Aorta (tissue), 5 donors: ENCODE data around the gene FBXW5. TPM values are rescaled to one million over a fixed set of nuclear protein-coding genes. Genes with fewer than 3 reads are reported as not detected.

Source experiments
- ATAC-seq: fragments of 200-7000 bp; cut with Tn5 transposase; one replicate; pipeline ENCODE4 v1.9.1; 2022; ENCODE audit warnings: moderate library complexity; ENCODE audit not compliant: low FRiP score
- DNase-seq, 2 donors: peaks; one replicate each; pipeline ENCODE4 v3.0.0-alpha.2; 2020
- H3K27ac ChIP-seq, 2 donors: one replicate each; pipeline ENCODE4 v1.5.1; 2013; ENCODE audit warnings: low read length in 2 of 2, mild to moderate bottlenecking in 2 of 2, moderate library complexity in 2 of 2, control low read depth in 1 of 2, inconsistent platforms in 1 of 2, low read depth in 1 of 2
- H3K27me3 ChIP-seq, 2 donors: one replicate each; pipeline ENCODE4 v1.6.1; 2013; ENCODE audit warnings: control low read depth in 1 of 2, low read length in 1 of 2, mild to moderate bottlenecking in 1 of 2, moderate library complexity in 1 of 2; ENCODE audit not compliant: insufficient read depth in 2 of 2, control insufficient read depth in 1 of 2
- H3K36me3 ChIP-seq, 2 donors: one replicate each; pipeline ENCODE4 v1.6.1; 2013; ENCODE audit warnings: control low read depth in 1 of 2, low read length in 1 of 2, mild to moderate bottlenecking in 1 of 2; ENCODE audit not compliant: insufficient read depth in 2 of 2, control insufficient read depth in 1 of 2
- H3K4me1 ChIP-seq, 2 donors: one replicate each; pipeline ENCODE4 v1.6.1; 2013; ENCODE audit warnings: low read length in 2 of 2, control low read depth in 1 of 2, mild to moderate bottlenecking in 1 of 2, moderate library complexity in 1 of 2; ENCODE audit not compliant: insufficient read depth in 2 of 2, control insufficient read depth in 1 of 2
- H3K4me3 ChIP-seq, 2 donors: one replicate each; pipeline ENCODE4 v1.5.1; 2013; ENCODE audit warnings: low read length in 2 of 2, control low read depth in 1 of 2, mild to moderate bottlenecking in 1 of 2
- H3K9me3 ChIP-seq: one replicate; pipeline ENCODE4 v1.6.1; 2013; ENCODE audit warnings: mild to moderate bottlenecking, low read length; ENCODE audit not compliant: control insufficient read depth
- WGBS, 2 donors: extraction: QIAGEN DNeasy Blood & Tissue Kit; methylation state at CpG; one replicate each; pipeline ENCODE4 v1.1.7; 2013; 5-methylcytosine and 5-hydroxymethylcytosine counted together
- intact Hi-C, 2 donors: fragments of 100-400 bp; cut with DNase I; formaldehyde crosslinking; loops; one replicate each; pipeline versions ENCODE4 v1.14.2 to v1.15.0; 2022
- polyA plus RNA-seq, 2 donors: library from polyadenylated mRNA; stranded (reverse); fragments of 200-250 nt; gene quantifications; one replicate each; pipeline ENCODE4 v1.2.3, GENCODE V29; 2013
- total RNA-seq, 2 donors: library from RNA; stranded (reverse); fragmentation: NEBNext Ultra II Directional; extraction: Animal tissue kit (Norgen Biotek cat#: 25700); gene quantifications; one replicate each; pipeline ENCODE4 v1.2.1, GENCODE V29; 2021
- donor health status: healthy with polysubstance abuse.
- donor health status: Bipolar disorder and iron deficiency.
- donor health status: DM: no; HTN: no; CAD: no.
- donor health status: DM: no; HTN: no; CAD: no.
- donor health status: DM: yes; HTN: yes; CAD: no.

FBXW5 gene
- total and polyA plus RNA-seq, 4 donors, result 92.5 to 191 (median 109) TPM

DNA sequence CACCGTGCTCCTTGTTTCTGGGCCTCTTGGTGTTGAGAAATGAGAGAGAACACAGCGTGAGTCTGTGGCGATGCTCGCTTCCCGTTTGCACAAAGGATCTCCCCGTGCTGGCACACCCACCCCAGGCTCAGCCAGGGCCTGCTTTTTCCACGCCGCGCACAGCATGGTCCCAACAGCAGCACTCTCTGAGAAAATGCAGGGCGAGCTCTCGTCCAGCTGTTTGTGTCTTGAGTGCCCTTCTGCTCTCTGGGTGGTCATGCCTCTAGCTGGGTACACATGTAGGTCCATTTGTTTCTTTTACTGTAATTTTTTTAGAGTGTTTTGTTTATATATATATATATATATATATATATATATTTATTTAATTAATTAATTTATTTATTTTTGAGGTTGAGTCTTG is 26.6 kb downstream of the FBXW5 start:
- H3K36me3 ChIP-seq, result peaks cover 0 to 2% of the 10 kb centered on the region in 2 donors
- 84 to 86% methylated on average over 11 of the region's 11 CpGs for WGBS, 2 donors

DNA sequence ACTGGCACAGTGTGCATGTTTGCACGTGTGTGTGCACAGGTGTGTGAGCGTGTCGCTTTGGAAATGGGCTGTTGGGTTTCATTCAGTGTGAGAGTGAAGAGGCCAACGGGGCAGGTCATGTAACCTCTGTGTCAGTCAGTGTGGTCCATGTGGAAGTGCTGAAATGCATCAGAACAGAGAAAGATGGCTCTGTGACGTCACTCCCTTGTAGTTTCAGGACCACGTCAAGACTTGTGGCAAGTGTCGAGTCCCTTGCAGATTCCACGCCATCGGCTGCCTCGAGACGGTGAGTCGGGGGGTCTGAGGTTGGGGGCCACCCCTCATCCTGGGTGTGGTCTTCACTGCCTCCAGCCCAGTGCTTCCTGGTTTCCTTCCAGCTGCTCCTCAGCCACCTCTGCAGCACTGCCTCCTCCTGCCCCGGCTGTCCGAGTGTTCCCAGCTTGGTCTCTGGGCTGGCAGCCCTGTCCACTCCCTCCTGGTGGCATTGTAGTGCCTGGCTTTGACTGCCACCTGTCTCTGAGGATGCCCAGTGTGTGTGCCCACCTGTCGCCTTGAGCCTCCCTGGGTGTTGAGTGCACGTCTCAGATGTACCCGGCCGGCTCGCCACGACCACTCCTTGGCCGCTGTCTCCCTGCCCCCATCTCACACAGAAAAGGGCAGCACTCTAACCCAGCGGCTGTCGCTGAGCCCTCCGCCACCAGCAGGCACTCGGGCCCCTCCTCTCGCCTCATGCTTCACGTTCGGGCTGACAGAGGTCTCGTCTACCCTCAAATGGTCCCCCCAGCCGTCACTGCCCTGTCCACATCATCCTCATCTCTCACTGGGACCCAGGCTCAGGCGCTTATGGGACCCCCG is 28.0 kb downstream of the FBXW5 start:
- Histone ChIP-seq H3K27ac (no peak overlapping the region), H3K36me3 (peaks cover 0 to 2% of the 10 kb centered on the region in 2 donors), H3K4me1 (no peaks in the 10 kb centered on the region), H3K4me3 (no peak overlapping the region), H3K9me3 (no peaks in the 10 kb centered on the region), H3K27me3 (no peaks in the 10 kb centered on the region)
- intact Hi-C loops, result no loop called here
- ATAC-seq, result peak; percentile 26
- WGBS, 2 donors, result 90 to 91% methylated on average over 32 of the region's 32 CpGs
- no peak for DNase-seq

More for the DNA sequence above, 26.6 kb downstream of the FBXW5 start:
- intact Hi-C loops, result no loop called here
- ATAC-seq (no peak), DNase-seq (no peak)
- Histone ChIP-seq H3K27ac (no peak overlapping the region), H3K27me3 (no peaks in the 10 kb centered on the region), H3K9me3 (no peaks in the 10 kb centered on the region), H3K4me1 (no peaks in the 10 kb centered on the region), H3K4me3 (no peak overlapping the region)

DNA sequence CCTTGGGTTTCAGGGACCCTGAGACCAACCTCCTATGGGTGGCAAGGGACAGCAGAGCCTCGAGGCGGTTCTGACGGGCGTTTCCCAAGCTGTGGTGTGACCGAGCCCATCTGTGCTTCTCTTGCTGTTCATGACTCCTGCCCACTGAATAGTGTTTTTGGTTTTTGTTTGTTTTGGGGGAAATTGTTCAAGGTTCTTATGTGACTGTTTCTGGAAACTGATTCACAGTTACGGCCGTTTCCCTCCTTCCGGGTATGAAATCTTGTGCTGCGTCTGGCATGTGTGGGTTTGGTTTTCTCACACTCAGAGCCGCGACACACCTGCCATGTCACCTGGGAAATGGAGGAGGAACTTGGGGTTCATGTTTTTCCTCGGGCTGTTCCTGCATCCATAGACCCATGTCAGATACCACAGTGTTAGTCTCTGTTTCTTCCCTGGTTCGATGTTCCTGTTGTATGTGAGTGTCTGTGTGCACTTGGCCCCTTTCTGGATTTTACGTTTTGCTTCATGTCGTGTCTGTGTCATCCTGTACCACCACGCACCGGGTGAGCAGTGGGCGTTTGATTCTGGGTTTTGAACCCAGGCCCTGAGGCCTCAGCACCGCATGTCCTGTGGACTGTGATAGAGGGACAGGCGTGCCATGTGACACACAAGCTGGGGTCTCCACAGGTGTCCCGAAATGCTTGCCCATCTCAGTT is 28.8 kb downstream of the FBXW5 start:
- no peak for ATAC-seq
- intact Hi-C loops, result no loop called here
- Histone ChIP-seq H3K27ac (no peak overlapping the region), H3K4me1 (no peaks in the 10 kb centered on the region), H3K36me3 (peaks cover 0 to 2% of the 10 kb centered on the region in 2 donors), H3K27me3 (no peaks in the 10 kb centered on the region), H3K9me3 (no peaks in the 10 kb centered on the region), H3K4me3 (no peak overlapping the region)
- DNase-seq, result no peak
- WGBS, 2 donors, result 88 to 92% methylated on average over 21 of the region's 21 CpGs

DNA sequence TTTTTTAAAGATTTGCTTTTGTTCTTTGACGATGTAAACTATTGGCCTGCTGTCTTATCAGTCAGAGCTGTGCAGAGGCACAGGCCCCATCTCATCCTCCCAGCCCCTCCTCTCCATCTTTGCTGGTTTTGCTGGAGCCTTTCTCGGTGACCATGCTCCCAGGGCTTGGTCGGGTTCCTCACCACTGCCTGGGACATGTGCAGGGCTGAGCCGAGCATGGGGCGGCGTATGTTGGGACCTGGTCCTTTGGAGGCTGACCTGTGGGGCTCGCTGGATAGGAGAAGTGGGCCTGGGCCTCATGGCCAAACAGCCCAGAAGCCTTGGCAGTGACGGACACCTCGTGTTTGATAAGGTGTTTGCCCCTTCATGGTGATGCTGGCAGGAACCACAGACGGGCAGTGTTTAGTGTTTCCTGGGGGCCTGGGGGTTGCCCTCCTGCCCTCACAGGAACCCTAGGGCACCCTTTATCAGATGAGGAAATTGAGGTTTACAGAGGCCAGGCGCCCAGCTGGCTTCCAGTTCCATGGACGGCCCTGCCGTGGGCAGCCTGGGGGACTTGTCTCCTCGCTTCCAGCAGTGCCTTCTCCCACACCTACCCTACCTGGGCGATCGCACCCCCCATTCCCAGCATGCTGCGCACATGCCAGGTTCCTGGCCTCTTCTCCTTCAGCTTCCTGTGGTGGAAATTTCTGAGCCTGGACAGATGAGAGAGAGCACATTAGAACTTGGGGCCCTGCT is 30.7 kb downstream of the FBXW5 start:
- intact Hi-C loops, result no loop called here
- peaks cover 0 to 2% of the 10 kb centered on the region in 2 donors for H3K36me3 ChIP-seq
- no peaks in the 10 kb centered on the region for H3K4me1 ChIP-seq
- ATAC-seq, result no peak
- no peak overlapping the region for H3K27ac ChIP-seq
- no peak overlapping the region for H3K4me3 ChIP-seq
- H3K9me3 ChIP-seq, result no peaks in the 10 kb centered on the region
- H3K27me3 ChIP-seq, result no peaks in the 10 kb centered on the region
- 89% methylated on average over 17 of the region's 17 CpGs for WGBS, 2 donors
- DNase-seq, result no peak

DNA sequence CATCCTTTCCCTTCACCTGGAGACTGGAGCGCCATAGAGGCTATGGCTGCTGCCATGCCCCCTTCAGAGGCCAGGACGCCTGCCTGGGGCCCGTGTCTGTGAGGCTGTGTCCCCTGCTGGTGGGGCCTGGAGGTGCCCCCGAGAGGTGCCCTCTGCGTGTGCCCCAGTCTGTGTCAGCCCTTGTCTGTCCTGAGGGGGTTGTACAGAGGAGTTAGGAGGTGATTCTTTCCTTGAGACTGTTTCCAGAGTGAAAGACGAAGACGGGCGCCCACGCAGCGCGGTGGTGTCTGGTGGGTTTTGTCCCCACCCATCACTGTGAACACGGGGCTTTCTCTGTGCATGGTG is 33.7 kb downstream of the FBXW5 start:
- H3K36me3 ChIP-seq, result no peaks in the 10 kb centered on the region
- DNase-seq (no peak), ATAC-seq (no peak)
- 90 to 91% methylated on average over 12 of the region's 12 CpGs for WGBS, 2 donors
- H3K27ac ChIP-seq, result no peak overlapping the region
- H3K9me3 ChIP-seq, result no peaks in the 10 kb centered on the region
- no peaks in the 10 kb centered on the region for H3K4me1 ChIP-seq
- intact Hi-C loops, result no loop called here
- no peak overlapping the region for H3K4me3 ChIP-seq
- H3K27me3 ChIP-seq, result no peaks in the 10 kb centered on the region

DNA sequence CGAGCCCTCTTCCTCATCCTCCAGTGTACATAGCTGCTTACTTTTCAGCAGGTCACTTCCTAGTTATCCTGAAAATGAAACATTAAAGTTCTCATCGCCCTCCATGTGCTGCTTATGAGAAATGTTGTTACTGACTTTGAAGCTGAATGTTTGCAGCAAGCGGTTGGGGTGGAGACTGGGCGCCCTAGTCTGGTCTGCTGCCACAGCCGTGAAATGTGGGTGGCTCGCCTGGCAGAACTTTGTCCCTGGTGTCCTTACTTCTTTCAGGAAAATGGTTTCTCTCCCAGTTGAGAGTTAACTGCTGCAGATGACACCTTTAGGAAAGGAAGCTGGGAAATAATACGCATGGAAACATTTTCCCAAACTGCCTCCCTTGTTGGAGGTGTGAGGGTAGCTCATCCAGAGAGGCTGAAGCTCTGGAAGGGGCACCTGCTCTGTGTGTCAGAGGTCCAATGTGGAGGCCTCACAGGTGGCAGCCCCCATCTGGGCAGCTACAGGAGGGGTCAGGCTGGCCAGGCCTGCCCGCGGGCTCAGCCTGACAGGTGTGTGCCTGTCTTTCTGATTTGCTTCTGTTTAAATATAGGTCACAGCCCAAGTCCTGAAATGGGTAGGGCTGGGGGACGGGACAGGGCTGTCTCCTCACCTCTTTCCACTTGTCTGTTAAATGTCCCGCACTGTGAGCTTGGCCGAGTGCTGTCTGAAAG is 34.2 kb downstream of the FBXW5 start:
- DNase-seq, result no peak
- H3K36me3 ChIP-seq, result no peaks in the 10 kb centered on the region
- no peak for ATAC-seq
- WGBS, 2 donors, result 92 to 93% methylated on average over 12 of the region's 12 CpGs
- H3K27ac ChIP-seq, result no peak overlapping the region
- H3K9me3 ChIP-seq, result no peaks in the 10 kb centered on the region
- no peaks in the 10 kb centered on the region for H3K27me3 ChIP-seq
- H3K4me1 ChIP-seq, result no peaks in the 10 kb centered on the region
- no peak overlapping the region for H3K4me3 ChIP-seq
- intact Hi-C loops, result no loop called here

DNA sequence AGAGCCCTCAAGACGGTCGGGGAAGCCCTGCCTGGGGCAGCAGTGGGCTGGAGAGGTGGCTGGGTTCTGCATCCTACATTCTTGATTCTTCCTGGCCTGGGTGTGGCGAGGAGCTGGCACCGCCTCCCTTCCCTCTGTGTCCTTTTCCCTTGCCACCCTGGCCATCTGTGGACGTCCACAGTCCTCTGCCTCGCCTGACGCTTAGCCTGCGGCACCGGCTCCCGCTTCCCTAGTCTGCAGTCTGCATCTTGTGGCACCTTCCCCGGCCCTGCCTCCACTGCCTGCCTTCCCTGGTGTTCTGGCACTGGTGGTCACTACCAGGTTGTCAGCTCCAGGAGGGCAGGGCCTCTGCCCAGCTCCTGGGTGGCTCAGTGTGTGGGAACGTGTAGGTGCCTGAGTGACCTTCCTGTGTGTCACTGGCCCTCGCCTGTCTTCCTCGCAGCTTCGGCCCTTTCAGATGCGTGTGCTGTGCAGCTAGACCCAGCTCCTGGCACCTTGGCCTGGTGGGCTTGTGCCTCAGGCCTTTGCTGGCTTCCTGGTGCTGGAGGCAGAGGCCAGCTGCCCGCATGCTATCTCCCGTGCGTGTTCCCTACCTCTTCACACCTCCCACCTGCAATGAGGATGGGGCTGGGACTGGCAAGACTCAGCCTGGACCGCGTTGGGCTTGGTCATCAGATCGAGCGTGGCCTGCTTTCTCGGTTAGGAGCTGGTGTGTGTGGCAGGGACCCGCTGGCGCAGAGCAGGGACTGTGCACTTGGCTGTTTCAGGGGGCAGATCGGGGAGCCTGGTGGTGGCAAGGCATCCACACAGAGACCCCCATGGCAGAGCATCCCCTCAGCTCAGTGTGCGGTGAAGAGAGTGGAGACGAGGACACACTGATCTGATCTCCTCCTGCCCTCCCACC is 37.3 kb downstream of the FBXW5 start:
- no peak overlapping the region for H3K4me3 ChIP-seq
- no peaks in the 10 kb centered on the region for H3K36me3 ChIP-seq
- 94 to 95% methylated on average over 29 of the region's 29 CpGs for WGBS, 2 donors

DNA sequence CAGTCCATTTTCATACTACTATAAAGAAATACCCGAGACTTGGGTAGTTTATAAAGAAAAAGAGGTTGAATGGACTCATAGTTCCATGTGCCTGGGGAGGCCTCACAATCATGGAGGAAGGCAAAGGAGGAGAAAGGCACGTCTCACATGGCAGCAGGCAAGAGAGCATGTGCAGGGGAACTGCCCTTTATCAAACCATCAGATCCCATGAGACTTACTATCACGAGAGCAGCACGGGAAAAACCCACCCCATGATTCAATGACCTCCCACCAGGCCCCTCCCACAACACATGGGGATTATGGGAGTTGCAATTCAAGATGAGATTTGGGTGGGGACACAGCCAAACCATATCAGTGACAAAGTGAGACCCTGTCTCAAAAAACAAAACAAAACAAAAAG is 38.3 kb downstream of the FBXW5 start:
- 43 to 56% methylated on average over 4 of the region's 4 CpGs for WGBS, 2 donors
- no peaks in the 10 kb centered on the region for H3K36me3 ChIP-seq
- no peak overlapping the region for H3K27ac ChIP-seq
- no peaks in the 10 kb centered on the region for H3K27me3 ChIP-seq
- no peaks in the 10 kb centered on the region for H3K4me1 ChIP-seq
- intact Hi-C loops, result no loop called here
- no peak overlapping the region for H3K4me3 ChIP-seq
- no peak for ATAC-seq
- no peak for DNase-seq
- no peaks in the 10 kb centered on the region for H3K9me3 ChIP-seq

More for the DNA sequence above, 37.3 kb downstream of the FBXW5 start:
- Histone ChIP-seq H3K9me3 (no peaks in the 10 kb centered on the region), H3K27ac (no peak overlapping the region), H3K27me3 (no peaks in the 10 kb centered on the region), H3K4me1 (no peaks in the 10 kb centered on the region)
- ATAC-seq (no peak), DNase-seq (no peak)
- intact Hi-C loops, result no loop called here
